HEK293 (cell line): ENCODE measurements around the gene LPCAT1.

Experiments used
- ATF2 ChIP-seq: fragments of 450-650 bp; formaldehyde crosslinking; IDR thresholded peaks from 2 replicates; pipeline ENCODE4 v1.5.1; 2016; ENCODE audit warnings: missing biosample characterization, missing genetic modification characterization, low read depth
- CTCF ChIP-seq: fragments of 450-650 bp; formaldehyde crosslinking; IDR thresholded peaks from 2 replicates; pipeline ENCODE4 v1.5.1; 2016; ENCODE audit warnings: missing biosample characterization, missing genetic modification characterization
- MYNN ChIP-seq: fragments of 450-650 bp; formaldehyde crosslinking; IDR thresholded peaks from 2 replicates; pipeline ENCODE4 v1.5.1; 2016; ENCODE audit warnings: missing biosample characterization, missing genetic modification characterization, borderline replicate concordance
- ZNF266 ChIP-seq: fragments of 450-650 bp; formaldehyde crosslinking; IDR thresholded peaks from 2 replicates; pipeline ENCODE4 v1.5.1; 2016; ENCODE audit warnings: missing biosample characterization, missing genetic modification characterization, low read depth
- ZNF558 ChIP-seq: fragments of 450-650 bp; formaldehyde crosslinking; IDR thresholded peaks from 2 replicates; pipeline ENCODE4 v1.5.1; 2016; ENCODE audit warnings: missing biosample characterization, missing genetic modification characterization
- ZNF639 ChIP-seq: fragments of 450-650 bp; formaldehyde crosslinking; IDR thresholded peaks from 2 replicates; pipeline ENCODE4 v1.5.1; 2016; ENCODE audit warnings: missing biosample characterization, missing genetic modification characterization
- ZNF660 ChIP-seq: fragments of 450-650 bp; IDR thresholded peaks from 2 replicates; pipeline ENCODE4 v1.5.1; 2018; ENCODE audit warnings: missing biosample characterization, mild to moderate bottlenecking, missing genetic modification characterization

GRCh38 chr5:1526681-1527131 lies 2.9 kb upstream of the LPCAT1 start:
- TF ChIP-seq CTCF (tag by site-specific recombination) (no peak), ZNF660 (no peak), ZNF558 (tag by site-specific recombination) (no peak), ZNF639 (tag by site-specific recombination) (no peak), ATF2 (tag by site-specific recombination) (no peak), MYNN (tag by site-specific recombination) (no peak), ZNF266 (no peak)
